ENCODE measurements around the gene CTCFL. TPM values are rescaled to one million over a fixed set of nuclear protein-coding genes. Genes with fewer than 3 reads are reported as not detected.

The CTCFL gene
- total RNA-seq, 4 donors from 2014 or later = 0.14 TPM; not detected in 3

DNA sequence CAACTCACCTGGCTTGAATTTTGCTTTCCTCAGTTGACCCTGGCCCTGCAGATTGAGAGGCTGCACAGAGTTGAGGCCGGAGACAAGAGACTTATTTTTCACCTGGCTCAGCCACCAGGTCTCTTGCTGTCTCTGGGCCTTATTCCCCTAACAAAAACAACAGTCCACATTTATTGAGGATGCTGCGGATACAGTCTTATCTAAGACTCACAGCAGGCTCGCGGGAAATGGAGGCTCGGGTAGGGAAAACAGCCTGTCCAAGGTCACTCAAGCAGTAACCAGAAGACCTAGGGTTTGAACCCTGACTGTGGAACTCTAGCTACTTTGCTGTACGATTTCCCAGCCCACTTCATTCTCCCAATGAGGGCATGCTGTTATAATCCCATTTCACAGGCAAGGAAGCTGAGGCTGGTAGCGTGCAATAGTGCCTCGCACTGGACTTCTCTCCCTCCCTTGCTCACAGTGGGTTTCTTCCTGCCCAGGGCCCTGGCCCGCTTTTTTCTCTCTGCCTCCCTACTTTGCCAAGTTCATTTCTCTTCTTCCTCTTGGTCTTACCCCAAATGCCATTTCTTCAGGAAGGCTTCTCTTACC, 76.1 kb downstream of the CTCFL start:
- intact Hi-C loops (cut with DNase I; ENCODE audit: low total_unique reads) (no loop called here), in situ Hi-C loops (cut with MboI; ENCODE audit: low pct_ligation_motif_present in 1 of 4, low pct_unique_long_range_greater_than_20kb in 1 of 4, low sequenced_read_pairs in 3 of 4) (no loop called here)
- Histone ChIP-seq H3K4me1 (peaks cover 4 to 31% (median 15%) of the 10 kb centered on the region in 4 donors), H3K27ac (no peak overlapping the region), H3K27me3 (no peaks in the 10 kb centered on the region), H3K9me3 (no peaks in the 10 kb centered on the region), H3K4me3 (no peak overlapping the region), H3K36me3 (no peaks in the 10 kb centered on the region)
- 98 to 100% methylated on average over 1 to 9 of the region's 9 CpGs for WGBS, 2 donors (ENCODE audit: low coverage in 1 of 2)
- DNase-seq = no peak
- TF ChIP-seq POLR2A (IDR thresholded peaks at IDR 0.05) (no peak), POLR2AphosphoS5 (IDR thresholded peaks at IDR 0.05) (no peak), EP300 (IDR thresholded peaks at IDR 0.05; ENCODE audit: low read depth) (no peak)
- TF ChIP-seq, protein P1, sequence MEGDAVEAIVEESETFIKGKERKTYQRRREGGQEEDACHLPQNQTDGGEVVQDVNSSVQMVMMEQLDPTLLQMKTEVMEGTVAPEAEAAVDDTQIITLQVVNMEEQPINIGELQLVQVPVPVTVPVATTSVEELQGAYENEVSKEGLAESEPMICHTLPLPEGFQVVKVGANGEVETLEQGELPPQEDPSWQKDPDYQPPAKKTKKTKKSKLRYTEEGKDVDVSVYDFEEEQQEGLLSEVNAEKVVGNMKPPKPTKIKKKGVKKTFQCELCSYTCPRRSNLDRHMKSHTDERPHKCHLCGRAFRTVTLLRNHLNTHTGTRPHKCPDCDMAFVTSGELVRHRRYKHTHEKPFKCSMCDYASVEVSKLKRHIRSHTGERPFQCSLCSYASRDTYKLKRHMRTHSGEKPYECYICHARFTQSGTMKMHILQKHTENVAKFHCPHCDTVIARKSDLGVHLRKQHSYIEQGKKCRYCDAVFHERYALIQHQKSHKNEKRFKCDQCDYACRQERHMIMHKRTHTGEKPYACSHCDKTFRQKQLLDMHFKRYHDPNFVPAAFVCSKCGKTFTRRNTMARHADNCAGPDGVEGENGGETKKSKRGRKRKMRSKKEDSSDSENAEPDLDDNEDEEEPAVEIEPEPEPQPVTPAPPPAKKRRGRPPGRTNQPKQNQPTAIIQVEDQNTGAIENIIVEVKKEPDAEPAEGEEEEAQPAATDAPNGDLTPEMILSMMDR (IDR thresholded peaks at IDR 0.05) = no peak

Other genes with a start within 250 kb of the CTCFL start
- gene SPO11, start 195.3 kb downstream of the CTCFL start, total RNA-seq = not detected
- gene RAE1, start 173.9 kb downstream of the CTCFL start, total RNA-seq = 10 to 100 TPM in 3 of 4 donors, 1 to 10 TPM in 1; 5.6 to 29.9 (median 15.2) TPM
- 10 to 100 TPM; 26.5 to 37.4 (median 30.4) TPM for gene RBM38, start 133.7 kb downstream of the CTCFL start, total RNA-seq
- gene PCK1, start 36.0 kb upstream of the CTCFL start, total RNA-seq = 100 to 1,000 TPM; 395 to 794 (median 739) TPM
- 1 to 10 TPM in 2 of 4 donors, not detected in 2; 1.6 to 4.4 TPM for gene ZBP1, start 95.3 kb upstream of the CTCFL start, total RNA-seq
- gene PMEPA1, start 184.9 kb upstream of the CTCFL start, total RNA-seq = 10 to 100 TPM in 2 of 4 donors, 1 to 10 TPM in 2; 6.4 to 10.8 (median 8.4) TPM